Lower leg skin (tissue), 3 donors: ENCODE results near the gene IMMP2L.

Source experiments
- CTCF ChIP-seq, 3 donors: fragments of 450-650 bp; IDR thresholded peaks; one replicate each; pipeline ENCODE4 v1.5.1; 2016; ENCODE audit warnings: antibody characterized with exemption in 3 of 3, mild to moderate bottlenecking in 3 of 3, moderate library complexity in 2 of 3
- POLR2A ChIP-seq, 2 donors: fragments of 450-650 bp; IDR thresholded peaks; one replicate each; pipeline ENCODE4 v1.6.1; 2016 to 2017; ENCODE audit warnings: antibody characterized with exemption in 2 of 2, mild to moderate bottlenecking in 1 of 2, moderate library complexity in 1 of 2

GRCh38 chr7:111261496-111261895 lies 300.8 kb downstream of the IMMP2L start:
- TF ChIP-seq CTCF (IDR thresholded peaks at IDR 0.05) (no peak), POLR2A (IDR thresholded peaks at IDR 0.05) (no peak)
